NB4 (cell line): ENCODE measurements around the gene CBR3.

Experiments used
- MYC ChIP-seq: IDR thresholded peaks from 2 replicates; pipeline ENCODE4 v1.6.1; 2011; ENCODE audit warnings: low read depth, low read length
- POLR2A ChIP-seq: IDR thresholded peaks from 2 replicates; pipeline ENCODE4 v1.6.1; 2011; ENCODE audit warnings: mild to moderate bottlenecking; ENCODE audit not compliant: insufficient read length; ENCODE audit errors: extremely low read depth
- TF ChIP-seq, protein P1 (sequence below): IDR thresholded peaks from one replicate; pipeline ENCODE4 v1.5.1; 2012; ENCODE audit warnings: low read depth, low read length
- TF ChIP-seq, protein P2 (sequence below): IDR thresholded peaks from 2 replicates; pipeline ENCODE4 v1.6.1; 2011; ENCODE audit warnings: low read depth, low read length

DNA sequence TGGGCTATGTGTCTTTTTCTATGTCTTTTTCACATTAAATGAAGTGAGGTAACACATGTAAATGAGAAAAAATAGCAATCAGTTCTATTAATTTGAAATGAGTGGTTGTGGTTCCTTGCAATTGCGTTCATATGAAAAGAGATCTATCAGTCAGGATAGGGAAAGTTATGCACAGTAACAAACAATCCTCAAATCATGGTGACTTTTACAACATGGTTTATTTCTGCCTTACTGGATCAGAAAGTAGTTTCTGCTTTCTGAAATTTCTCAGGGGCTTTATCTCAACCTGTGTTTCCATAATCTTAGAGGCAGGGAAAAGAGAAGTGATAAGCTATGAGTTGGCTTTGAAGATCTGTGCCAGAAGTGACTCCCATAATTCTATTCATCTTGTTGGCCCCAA lies 60.7 kb downstream of the CBR3 start:
- TF ChIP-seq POLR2A (no peak), MYC (no peak)
- TF ChIP-seq, protein P1, sequence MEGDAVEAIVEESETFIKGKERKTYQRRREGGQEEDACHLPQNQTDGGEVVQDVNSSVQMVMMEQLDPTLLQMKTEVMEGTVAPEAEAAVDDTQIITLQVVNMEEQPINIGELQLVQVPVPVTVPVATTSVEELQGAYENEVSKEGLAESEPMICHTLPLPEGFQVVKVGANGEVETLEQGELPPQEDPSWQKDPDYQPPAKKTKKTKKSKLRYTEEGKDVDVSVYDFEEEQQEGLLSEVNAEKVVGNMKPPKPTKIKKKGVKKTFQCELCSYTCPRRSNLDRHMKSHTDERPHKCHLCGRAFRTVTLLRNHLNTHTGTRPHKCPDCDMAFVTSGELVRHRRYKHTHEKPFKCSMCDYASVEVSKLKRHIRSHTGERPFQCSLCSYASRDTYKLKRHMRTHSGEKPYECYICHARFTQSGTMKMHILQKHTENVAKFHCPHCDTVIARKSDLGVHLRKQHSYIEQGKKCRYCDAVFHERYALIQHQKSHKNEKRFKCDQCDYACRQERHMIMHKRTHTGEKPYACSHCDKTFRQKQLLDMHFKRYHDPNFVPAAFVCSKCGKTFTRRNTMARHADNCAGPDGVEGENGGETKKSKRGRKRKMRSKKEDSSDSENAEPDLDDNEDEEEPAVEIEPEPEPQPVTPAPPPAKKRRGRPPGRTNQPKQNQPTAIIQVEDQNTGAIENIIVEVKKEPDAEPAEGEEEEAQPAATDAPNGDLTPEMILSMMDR: no peak
- TF ChIP-seq, protein P2, sequence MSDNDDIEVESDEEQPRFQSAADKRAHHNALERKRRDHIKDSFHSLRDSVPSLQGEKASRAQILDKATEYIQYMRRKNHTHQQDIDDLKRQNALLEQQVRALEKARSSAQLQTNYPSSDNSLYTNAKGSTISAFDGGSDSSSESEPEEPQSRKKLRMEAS: no peak
